Skeletal muscle cell (primary cell): Measurements from ENCODE around the gene GNG13.
A peak's percentile ranks its signal among the peaks of the same experiment; 100 is the strongest.

Experiments used
- DNase-seq: peaks from one replicate; pipeline ENCODE4 v3.0.0-alpha.2; 2010; ENCODE audit warnings: low read depth
- H3K4me3 ChIP-seq: 2 replicates; pipeline ENCODE4 v1.5.1; 2011; ENCODE audit warnings: low read depth, mild to moderate bottlenecking, control low read depth, low read length, moderate library complexity

The GNG13 gene

DNA sequence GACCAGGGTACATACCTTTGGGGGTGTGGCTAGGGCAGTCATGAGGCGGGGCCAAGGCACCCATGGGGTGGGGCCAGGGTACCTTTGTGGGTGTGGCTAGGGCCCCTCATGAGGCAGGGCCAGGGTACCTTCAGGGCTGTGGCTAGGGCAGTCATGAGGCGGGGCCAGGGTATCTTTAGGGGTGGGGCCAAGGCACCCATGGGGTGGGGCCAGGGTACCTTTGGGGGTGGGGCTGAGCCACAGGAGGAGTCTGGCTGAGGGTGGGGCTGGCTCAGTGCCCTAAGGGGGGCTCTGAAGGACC is 3.5 kb downstream of the GNG13 start:
- no peak for DNase-seq
- H3K4me3 ChIP-seq: no peak overlapping the region

DNA sequence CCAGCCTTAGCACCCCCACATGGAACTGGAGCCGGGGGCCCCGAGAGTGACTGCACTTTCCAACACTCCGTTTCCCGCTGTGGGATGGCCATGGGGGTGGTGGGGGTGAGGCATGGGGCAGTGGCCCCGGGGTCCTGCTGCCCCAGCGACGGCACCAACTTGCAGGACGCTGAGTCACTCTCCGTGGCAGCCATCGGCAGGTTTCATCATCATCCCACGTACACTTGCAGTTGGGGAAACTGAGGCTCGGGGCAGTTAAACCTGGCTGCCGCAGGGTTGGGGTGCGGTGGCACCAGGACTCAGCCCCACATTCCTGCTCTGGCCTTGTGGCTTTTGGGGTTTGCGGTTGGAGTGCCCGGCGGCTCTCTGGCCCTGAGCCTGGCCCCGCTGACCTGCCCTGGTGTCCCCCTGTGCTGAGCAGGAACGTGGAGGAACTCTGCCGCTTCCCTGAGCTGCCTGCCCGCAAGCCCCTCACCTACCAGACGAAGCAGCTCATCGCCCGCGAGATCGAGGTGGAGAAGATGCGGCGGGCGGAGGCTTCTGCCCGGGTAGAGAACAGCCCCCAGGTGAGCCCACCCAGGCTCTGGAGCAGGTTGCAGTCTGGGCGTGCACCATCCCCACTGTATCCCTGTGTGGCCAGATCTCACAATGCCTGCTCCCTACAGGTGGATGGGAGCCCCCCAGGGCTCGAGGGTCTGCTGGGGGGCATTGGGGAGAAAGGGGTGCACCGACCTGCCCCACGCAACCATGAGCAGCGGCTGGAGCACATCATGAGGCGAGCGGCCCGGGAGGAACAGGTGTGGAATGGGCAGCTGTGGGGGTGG is 4.0 kb downstream of the GNG13 start:
- H3K4me3 ChIP-seq: no peak overlapping the region
- no peak for DNase-seq

DNA sequence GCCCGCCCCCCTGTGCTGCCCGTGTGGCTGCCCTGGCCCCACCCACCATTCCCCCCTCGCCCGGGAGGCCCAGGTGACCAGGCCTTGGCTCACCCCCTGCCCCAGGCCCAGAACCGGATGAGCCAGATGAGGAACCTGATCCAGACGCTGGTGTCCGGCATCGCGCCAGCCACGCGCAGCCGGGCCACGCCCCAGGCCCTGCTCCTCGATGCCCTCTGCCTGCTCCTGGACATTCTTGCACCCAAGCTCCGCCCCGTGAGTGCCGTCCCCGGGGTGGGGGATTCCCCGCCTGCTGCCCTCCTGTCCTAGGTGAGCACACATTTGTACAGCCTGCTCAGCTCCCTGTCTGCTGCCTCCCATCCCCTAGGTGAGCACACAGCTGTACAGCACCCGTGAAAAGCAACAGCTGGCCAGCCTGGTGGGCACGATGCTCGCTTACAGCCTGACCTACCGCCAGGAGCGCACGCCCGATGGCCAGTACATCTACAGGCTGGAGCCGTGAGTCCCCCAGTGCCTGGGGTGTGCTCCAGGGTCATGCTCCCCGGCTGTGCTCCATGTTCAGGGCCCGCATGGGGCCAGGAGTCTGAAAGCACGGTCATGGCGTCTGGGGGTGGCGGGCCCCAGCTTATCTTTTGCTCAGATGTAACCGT is 4.8 kb downstream of the GNG13 start:
- no peak for DNase-seq
- no peak overlapping the region for H3K4me3 ChIP-seq

DNA sequence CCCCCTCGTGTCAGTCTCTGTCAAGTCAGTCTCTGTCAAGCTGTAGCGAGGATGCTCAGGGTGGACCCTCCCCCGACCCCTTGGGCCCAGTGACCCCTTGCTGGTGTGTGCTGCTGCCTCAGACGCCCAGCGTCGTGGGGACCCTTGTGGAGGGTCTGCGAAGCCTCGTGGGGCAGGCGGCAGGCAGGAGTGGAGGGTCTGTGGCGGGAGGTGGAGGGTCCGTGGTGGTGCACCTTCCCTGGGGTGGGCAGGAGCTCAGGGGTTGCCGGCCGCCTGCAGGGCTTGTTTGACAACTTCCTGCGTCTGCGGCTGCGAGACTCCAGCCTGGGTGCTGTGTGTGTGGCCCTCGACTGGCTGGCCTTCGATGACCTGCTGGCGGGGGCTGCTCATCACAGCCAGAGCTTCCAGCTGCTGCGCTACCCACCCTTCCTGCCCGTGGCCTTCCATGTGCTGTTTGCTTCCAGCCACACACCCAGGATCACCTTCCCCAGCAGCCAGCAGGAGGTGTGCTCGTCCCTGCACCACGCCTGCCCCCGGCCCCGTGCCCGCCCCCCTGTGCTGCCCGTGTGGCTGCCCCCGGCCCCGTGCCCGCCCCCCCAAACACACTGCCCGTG is 5.6 kb downstream of the GNG13 start:
- DNase-seq: no peak

DNA sequence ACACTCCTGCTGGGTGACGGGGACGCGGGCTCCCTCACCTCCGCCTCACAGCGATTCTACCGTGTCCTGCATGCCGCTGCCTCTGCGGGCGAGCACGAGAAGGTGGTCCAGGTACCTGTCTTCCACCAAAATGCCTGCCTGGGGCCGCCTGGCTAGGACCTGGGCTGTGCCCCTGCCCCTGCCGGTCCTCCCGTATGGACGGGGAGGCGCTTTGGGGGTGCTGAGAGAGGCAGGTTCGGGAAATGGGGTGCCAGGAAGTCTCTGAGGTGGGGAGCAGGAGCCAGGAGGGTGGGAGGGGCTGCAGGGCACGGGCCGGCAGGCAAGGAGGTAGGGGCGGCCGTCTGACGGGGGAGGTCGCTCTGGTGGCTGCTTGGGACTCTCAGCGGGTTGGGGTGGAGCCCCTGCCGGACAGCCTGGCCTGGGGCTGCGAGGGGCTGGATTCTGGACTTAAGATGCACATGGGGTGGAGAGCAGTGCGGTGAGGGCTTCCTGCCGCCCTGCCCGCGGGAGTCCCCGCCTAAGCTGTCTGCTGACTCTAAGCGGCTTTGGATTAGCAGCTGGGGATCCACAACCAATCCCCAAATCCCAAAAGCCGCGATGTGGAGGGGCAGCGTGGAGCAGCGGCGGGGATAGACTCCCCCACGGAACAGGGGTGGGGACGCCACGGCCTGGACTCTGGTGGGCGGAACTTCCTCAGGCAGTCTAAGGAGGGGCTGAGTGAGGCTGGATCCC is 6.3 kb downstream of the GNG13 start:
- no peak for DNase-seq
- no peak overlapping the region for H3K4me3 ChIP-seq

More for the DNA sequence above, 5.6 kb downstream of the GNG13 start:
- H3K4me3 ChIP-seq: no peak overlapping the region

DNA sequence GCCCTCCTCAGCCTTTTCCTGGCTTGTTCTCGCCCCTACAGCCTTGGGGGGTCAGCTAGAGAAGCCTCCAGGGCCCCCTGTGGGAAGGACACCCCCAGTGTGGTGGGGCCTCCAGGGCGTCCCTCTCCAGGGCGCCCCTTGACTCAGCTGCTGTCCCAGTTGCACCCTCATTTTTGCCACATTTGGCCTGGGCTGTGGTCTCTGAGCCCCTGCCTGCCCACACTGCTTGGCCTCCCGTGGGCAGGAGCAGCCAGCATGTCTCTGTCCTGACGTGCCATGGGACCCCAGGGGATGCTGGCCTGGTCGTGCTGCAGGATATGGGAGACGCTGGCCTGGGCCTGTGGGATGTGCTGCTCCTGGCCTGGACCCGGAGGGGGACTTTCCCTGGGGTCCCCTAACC is 7.1 kb downstream of the GNG13 start:
- H3K4me3 ChIP-seq: no peak overlapping the region
- no peak for DNase-seq

DNA sequence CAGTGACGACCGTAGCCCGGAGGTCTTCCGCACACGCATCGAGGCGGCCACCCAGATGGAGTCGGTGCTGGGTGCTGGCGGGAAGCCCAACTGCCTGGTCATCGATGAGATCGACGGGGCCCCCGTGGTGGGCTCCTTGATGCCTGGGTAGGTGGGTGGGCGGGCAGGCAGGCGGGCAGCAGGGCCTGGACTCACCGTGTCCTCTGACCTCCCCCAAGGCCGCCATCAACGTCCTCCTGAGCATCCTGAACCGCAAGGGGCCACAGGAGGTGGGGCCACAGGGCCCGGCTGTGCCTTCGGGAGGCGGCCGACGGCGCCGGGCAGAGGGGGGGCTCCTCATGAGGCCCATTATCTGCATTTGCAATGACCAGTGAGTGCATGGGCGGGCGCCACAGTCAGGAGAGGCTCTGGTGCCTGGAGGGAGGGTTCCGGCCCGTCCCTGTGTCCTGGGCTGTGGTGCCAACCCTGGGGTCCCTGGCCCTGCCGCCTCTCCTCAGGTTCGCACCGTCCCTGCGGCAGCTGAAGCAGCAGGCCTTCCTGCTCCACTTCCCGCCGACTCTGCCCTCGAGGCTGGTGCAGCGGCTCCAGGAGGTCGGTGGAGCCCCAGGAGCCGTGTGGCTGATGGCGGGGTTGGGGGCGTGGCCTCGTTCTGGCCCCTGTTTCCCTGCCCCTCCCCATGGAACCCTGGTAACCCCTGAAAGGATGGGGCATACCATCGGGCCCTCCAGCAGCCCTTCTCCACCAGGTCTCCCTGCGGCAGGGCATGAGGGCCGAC is 8.1 kb downstream of the GNG13 start:
- H3K4me3 ChIP-seq: no peak overlapping the region
- DNase-seq: no peak

DNA sequence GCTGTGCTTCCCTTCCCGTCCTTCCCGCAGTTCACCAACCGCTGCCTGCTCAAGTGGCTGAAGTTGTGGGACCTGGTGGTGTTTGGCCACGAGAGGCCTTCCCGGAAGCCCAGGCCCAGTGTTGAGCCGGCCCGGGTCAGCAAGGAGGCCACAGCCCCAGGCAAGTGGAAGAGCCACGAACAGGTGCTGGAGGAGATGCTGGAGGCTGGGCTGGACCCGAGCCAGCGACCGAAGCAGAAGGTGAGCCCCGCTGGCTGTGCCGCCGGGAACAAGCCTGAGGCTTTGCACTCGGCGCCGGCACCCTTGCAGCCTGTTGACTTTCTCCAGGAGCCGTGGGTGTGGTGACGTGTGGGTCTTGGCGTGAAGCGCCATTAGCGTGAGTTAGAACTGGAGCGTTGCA is 9.4 kb downstream of the GNG13 start:
- H3K4me3 ChIP-seq: no peak overlapping the region
- no peak for DNase-seq

DNA sequence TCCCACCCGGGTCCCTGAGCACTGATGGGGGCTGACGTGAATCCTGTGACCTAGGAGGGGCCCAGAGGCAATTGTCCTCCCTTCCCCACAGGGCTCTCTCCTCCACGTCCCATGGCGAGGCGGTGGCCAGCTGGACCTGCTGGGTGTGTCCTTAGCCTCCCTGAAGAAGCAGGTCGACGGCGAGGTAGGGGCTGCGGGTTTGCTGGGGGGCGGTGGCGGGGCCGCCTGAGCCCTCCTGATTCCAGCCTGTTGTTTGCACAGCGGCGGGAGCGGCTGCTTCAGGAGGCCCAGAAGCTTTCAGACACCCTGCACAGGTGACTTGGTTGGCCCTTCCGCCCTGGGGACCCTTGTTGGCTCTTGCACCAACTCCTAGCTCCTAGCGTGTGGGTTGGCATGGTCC is 10.4 kb downstream of the GNG13 start:
- H3K4me3 ChIP-seq: no peak overlapping the region
- no peak for DNase-seq

DNA sequence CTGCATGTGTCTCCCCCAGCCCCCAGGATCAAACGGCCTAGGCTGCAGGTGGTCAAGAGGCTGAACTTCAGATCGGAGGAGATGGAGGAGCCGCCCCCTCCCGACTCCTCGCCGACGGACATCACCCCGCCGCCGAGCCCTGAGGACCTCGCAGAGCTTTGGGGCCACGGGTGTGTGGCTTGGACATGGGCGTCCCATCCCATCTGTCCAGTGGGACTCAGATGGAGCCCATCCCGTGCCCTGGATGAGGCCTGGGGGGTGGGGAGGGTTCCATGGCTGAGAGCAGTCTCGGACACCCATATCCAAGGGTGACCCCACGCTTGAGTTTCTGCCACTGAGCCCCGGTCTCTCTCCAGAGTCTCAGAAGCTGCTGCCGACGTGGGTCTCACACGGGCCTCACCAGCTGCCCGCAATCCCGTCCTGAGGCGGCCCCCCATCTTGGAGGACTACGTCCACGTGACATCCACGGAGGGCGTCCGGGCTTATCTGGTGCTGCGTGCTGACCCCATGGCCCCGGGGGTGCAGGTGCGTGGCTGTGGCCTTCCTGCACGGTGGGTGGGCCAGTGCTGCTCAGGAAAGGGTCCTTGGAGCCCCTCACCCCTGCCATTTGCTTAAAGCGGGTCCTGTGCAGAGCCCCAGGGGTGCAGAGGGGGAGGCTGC is 11.2 kb downstream of the GNG13 start:
- DNase-seq: no peak
- peak overlapping the region; percentile 84 for H3K4me3 ChIP-seq

DNA sequence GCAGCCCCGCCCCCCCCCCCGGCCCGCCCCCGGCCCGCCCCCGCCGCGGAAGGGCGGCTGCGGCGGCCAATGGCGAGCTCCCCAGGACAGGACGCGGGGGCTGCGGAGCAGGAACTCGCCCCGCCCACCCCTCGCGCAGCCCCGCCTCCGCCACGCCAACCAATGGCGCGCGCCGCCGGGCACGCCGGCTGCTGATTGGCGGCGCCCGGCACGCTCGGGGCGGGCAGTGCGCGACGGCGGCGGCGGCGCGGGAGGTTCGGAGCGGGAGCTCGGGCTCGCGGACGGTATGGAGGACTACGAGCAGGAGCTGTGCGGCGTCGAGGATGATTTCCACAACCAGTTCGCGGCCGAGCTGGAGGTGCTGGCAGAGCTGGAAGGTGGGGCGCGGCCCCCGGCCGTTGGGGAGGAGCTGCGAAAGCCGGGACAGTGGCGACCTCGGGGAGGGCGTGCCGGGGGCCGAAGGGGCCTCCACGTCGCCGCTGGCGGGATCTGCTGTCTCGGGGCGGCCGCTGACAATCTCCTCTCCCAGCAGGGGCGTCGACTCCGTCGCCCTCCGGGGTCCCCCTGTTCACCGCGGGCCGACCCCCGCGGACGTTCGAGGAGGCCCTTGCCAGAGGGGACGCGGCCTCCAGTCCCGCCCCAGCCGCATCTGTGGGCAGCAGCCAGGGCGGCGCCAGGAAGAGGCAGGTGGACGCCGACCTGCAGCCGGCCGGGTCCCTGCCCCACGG is 12.0 kb downstream of the GNG13 start, which contains the start of gene CHTF18:
TSS of gene CHTF18 (plus strand) at position 222 of the 728 bp plus-strand sequence. CDS start at position 287, 65 bp downstream.
- peak; percentile 63 for DNase-seq
- peak within 1 kb of the TSS; percentile 98 for H3K4me3 ChIP-seq

DNA sequence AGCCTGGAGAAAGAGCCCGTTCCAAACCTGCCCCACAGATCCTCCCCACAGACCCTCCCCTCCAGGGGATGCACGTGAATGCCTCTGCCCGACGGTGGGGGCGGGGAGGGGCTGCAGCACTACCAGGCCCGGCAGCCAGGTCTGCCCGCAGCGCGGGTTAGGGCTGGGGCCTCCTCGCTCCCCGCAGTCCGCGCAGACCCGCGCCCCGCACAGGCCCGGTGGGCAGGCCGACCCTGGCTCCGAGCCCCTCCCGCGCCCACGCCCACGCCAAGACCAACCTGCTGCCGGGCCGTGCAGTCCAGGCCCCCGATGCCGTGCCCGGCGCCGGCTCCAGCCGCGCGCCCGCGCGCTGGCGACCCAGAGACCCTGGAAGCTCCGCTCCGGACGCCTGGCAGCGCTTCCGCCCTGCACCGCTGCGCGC is 12.5 kb downstream of the GNG13 start, which contains the start of gene RPUSD1:
TSS of gene RPUSD1 (minus strand) at position 404 of the 421 bp plus-strand sequence. CDS start 644 bp downstream, outside the sequence.
- no peak for DNase-seq
- H3K4me3 ChIP-seq: peak within 1 kb of the TSS; percentile 98

DNA sequence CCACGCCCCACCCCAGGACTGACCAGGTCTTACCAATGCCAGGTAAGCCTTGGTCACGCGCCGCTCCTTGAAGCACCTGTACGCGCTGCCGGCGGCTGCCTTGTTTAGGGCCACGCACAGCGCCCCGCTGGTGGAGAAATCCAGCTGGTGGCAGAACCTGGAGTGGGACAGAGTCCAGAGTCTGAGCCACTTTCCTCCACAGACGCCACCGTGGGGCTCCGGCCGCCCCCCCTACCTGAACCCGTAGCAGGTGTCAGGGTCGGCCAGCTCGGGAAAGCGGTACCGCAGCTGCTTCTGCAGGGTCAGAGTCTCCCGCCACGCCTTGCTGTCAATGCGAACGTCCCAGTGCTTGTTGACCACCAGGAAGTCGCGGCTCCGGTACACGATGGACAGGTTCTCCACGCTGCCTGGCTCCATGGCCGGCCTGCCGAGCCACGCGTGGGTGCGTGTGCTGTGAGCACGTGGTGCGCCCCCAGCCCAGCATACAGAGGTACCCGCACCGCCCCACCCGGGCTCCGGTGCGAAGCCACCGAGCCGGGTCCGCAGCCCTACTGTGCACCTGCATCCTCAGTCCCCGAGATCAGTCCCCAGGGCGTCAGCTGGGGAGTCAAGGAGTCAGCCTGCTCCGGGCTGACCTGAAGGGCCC is 13.1 kb downstream of the GNG13 start:
- peak overlapping the region; percentile 98 for H3K4me3 ChIP-seq
- no peak for DNase-seq

DNA sequence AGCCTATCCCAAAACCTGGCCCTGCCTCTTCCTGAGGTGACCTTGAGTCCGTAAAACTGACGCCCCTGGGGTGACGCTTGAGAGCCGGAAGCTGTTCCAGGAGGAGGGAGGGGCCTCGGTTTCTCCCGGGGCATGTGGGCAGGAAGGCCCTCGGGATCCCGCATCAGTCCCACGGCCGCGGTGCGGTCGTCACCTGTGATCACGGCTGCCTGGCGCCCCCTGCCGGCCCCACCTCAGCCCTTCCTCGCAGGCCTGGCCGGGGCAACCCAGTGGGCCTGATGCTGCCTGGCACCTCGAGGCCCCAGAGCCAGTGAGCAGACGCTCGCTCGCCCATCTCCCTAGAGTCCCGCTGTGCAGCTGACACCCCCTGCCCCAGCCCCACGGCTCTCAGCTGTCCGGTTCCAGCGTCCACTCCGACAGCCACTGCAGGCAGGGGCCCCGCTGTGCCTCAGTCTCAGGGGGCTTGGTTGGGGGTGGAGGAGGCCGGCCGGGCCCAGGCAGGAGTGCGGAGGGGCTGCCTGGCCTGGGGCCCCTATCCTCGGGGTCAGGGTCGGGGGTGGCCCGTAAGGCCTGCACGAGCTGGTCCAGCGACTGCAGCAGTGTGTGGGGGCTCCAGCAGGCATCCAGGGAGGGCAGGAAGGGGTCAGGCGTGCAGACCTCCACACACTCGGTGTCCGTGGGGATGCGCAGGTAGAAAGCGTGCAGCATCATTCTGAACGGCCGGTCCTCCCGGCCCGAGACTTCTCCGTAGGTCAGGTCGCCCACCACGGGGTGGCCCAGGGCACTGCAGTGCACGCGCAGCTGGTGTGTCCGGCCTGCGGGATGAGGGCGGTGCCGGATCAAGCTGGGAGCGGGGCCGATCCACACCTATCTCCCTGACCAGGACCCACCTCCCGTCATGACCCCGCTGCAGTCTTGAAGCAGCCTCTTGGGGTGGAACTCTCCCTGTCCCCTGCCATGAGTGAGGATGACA is 14.7 kb downstream of the GNG13 start:
- DNase-seq: peak; percentile 5
- no peak overlapping the region for H3K4me3 ChIP-seq

DNA sequence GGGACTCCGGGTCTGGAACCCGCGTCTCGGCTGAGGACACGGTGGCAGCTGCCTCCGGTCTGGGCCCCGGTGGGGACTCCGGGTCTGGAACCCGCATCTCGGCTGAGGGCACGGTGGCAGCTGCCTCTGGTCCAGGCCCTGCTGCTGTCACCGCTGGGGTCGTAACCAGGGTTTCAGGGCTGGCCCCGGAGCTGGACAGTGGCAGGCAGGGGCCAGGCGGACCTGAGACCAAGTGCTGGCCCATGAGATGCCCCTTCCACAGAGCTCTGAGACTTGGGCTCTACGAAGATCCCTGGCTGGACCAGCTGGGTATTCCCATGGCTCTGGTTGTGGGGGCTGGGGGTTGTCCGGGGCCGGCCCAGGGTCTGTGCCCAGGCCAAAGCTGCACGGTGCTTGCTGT is 16.1 kb downstream of the GNG13 start:
- H3K4me3 ChIP-seq: no peak overlapping the region
- DNase-seq: no peak

DNA sequence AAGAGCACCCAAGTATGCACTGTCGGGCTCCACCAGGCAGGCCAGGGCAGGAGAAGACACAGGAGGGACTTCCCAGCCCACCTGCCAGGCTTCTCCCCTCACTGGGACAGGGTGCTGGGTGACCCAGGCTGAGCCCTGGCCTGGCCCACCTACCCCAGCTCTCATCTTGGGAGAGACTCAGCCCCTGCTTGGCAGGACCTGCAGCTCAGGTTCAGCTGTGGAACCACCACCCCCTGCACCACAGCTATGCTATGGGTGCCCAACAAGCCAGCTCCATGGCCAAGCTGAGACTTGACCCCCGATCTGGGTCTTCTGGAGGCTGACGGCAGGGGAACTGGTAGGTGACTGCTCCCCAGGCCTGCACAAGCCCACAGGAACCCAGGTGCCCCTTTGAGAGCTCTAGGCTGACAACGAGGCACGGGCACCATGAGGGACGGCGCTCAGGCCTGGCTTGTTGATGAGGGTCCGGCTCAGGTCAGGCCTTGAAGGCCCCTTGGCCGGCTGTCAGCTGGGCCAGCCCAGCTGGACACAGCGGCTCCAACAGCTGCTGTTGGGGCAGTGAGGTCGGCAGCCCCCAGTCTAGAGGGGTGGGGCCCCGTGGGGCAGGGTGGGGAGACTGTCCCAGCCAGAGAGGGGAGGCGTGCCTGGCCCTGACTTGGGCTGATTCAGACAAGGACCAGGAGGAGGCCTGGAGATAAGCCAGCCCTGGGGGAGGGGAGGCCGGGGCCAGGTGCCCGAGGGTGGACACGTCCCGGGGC is 17.0 kb downstream of the GNG13 start:
- no peak for DNase-seq
- H3K4me3 ChIP-seq: no peak overlapping the region
